K562 (cell line): ENCODE results near the gene TMEM260. TPM values are rescaled to one million over a fixed set of nuclear protein-coding genes. Genes with fewer than 3 reads are reported as not detected.

Source experiments
- ATAC-seq: fragments of 200-7000 bp; cut with Tn5 transposase; 3 replicates; pipeline ENCODE4 v1.9.1; 2020; ENCODE audit warnings: moderate library complexity
- BruUV-seq: library from RNA; stranded (reverse); fragments of 400-500 nt; replicated peaks from 2 replicates; lab custom pipeline; 2021; lab: Mats Ljungman, UMichigan
- CTCF ChIA-PET: fragments of 300-600 bp; formaldehyde crosslinking; extraction: SDS; loops from one replicate; lab custom pipeline; 2021; ENCODE audit warnings: low intra/inter-chr PET ratio; lab: Yijun Ruan, JAX
- POLR2A ChIA-PET: fragments of 300-600, 350-650 bp; sonication (Branson Sonifier 250); formaldehyde crosslinking; extraction: SDS; loops from one replicate; lab custom pipeline; 2021; ENCODE audit warnings: antibody characterized with exemption, inconsistent platforms; lab: Yijun Ruan, JAX
- DNase-seq, 4 experiments: peaks; one replicate each; pipeline versions ENCODE4 v3.0.0 to v3.0.0-alpha.2; 2011 to 2018; ENCODE audit warnings: low spot score in 3 of 4, mixed read lengths in 3 of 4; ENCODE audit errors: extremely low read depth in 1 of 4
- FAIRE-seq: peaks from 2 replicates; lab custom pipeline; 2011; peaks lifted over from hg19 to GRCh38; lab: Jason Lieb, UNC
- H2AFZ ChIP-seq: 2 replicates; pipeline ENCODE4 v1.6.0; 2011; ENCODE audit warnings: low read depth, low read length, control low read depth, inconsistent platforms
- H3K27ac ChIP-seq: fragments of 200-600 bp; 3 replicates; pipeline ENCODE4 v1.8.0; 2011; ENCODE audit warnings: low read depth, mild to moderate bottlenecking, control low read depth, inconsistent platforms, low read length, moderate library complexity, mixed read lengths; ENCODE audit errors: extremely low read depth
- H3K27me3 ChIP-seq, 2 experiments: fragments of 300-600 bp in 1 of 2; 2 replicates in 1 of 2; 3 replicates in 1 of 2; pipeline versions ENCODE4 v1.6.0 to v1.8.0; 2011; ENCODE audit warnings: inconsistent platforms in 2 of 2, low read length in 2 of 2, mild to moderate bottlenecking in 1 of 2, mixed read lengths in 1 of 2, moderate library complexity in 1 of 2; ENCODE audit not compliant: control insufficient read depth in 2 of 2, insufficient read depth in 2 of 2
- H3K36me3 ChIP-seq: fragments of 300-600 bp; 3 replicates; pipeline ENCODE4 v1.8.0; 2011; ENCODE audit warnings: mild to moderate bottlenecking, low read length, inconsistent platforms; ENCODE audit not compliant: control insufficient read depth, insufficient read depth
- H3K4me1 ChIP-seq, 2 experiments: fragments of 200-600 bp in 1 of 2; replicated peaks in 1 of 2; 2 replicates in 1 of 2; 3 replicates in 1 of 2; pipeline versions ENCODE4 v1.5.1 to v1.8.0; 2011; ENCODE audit warnings: inconsistent platforms in 2 of 2, low read length in 2 of 2, mild to moderate bottlenecking in 1 of 2, mixed read lengths in 1 of 2, moderate library complexity in 1 of 2; ENCODE audit not compliant: control insufficient read depth in 2 of 2, insufficient read depth in 2 of 2
- H3K4me2 ChIP-seq: 2 replicates; pipeline ENCODE4 v1.6.1; 2011; ENCODE audit warnings: low read length, control low read depth, inconsistent platforms, mixed read lengths; ENCODE audit not compliant: insufficient read depth
- H3K4me3 ChIP-seq: fragments of 200-600 bp; sonication (generic), shearing (Covaris generic); 2 replicates; pipeline ENCODE4 v1.5.1; 2016; ENCODE audit warnings: control low read depth, inconsistent platforms
- H3K79me2 ChIP-seq: fragments of 200-600 bp; 3 replicates; pipeline ENCODE4 v1.8.0; 2011; ENCODE audit warnings: low read length, inconsistent platforms; ENCODE audit not compliant: control insufficient read depth, insufficient read depth
- H3K9ac ChIP-seq, 2 experiments: 2 replicates each; pipeline versions ENCODE4 v1.6.0 to v1.6.1; 2011; ENCODE audit warnings: low read depth in 2 of 2, low read length in 2 of 2, control low read depth in 1 of 2, inconsistent platforms in 1 of 2, mild to moderate bottlenecking in 1 of 2, mixed read lengths in 1 of 2; ENCODE audit not compliant: insufficient read depth in 1 of 2
- H3K9me1 ChIP-seq: one replicate; pipeline ENCODE4 v1.6.0; 2011; ENCODE audit warnings: inconsistent platforms, mild to moderate bottlenecking, low read length, moderate library complexity; ENCODE audit not compliant: control insufficient read depth, insufficient read depth
- H3K9me3 ChIP-seq: replicated peaks from 2 replicates; pipeline ENCODE4 v1.5.1; 2011; ENCODE audit warnings: low read depth, low read length, inconsistent platforms; ENCODE audit not compliant: control insufficient read depth, insufficient read depth
- H4K20me1 ChIP-seq: replicated peaks from 2 replicates; pipeline ENCODE4 v1.6.1; 2011; ENCODE audit warnings: low read length, inconsistent platforms, mixed read lengths; ENCODE audit not compliant: control insufficient read depth, insufficient read depth
- BMI1 ChIP-seq: fragments of 150-350 bp; IDR thresholded peaks from 2 replicates; pipeline ENCODE4 v1.6.1; 2014; ENCODE audit warnings: low read length
- CBFA2T3 ChIP-seq: fragments of 450-650 bp; IDR thresholded peaks from 2 replicates; pipeline ENCODE4 v1.6.1; 2017
- DACH1 ChIP-seq: fragments of 450-650 bp; IDR thresholded peaks from 2 replicates; pipeline ENCODE4 v1.6.1; 2018; ENCODE audit not compliant: partially characterized antibody
- ELF1 ChIP-seq: fragments of 200-800 bp; sonication (Bioruptor generic); IDR thresholded peaks from 2 replicates; pipeline ENCODE4 v1.6.1; 2016; ENCODE audit warnings: missing genetic modification characterization, missing compliant biosample characterization
- PTRF ChIP-seq: fragments of 450-650 bp; IDR thresholded peaks from 2 replicates; pipeline ENCODE4 v1.6.1; 2016; ENCODE audit warnings: mild to moderate bottlenecking, missing genetic modification characterization, missing compliant biosample characterization
- TEAD4 ChIP-seq, 2 experiments: sonication (generic) in 1 of 2; formaldehyde crosslinking in 1 of 2; IDR thresholded peaks; 2 replicates each; pipeline versions ENCODE4 v1.6.1 to v1.8.0; 2012 to 2022; ENCODE audit warnings: borderline replicate concordance in 1 of 2, inconsistent platforms in 1 of 2, low read length in 1 of 2, mild to moderate bottlenecking in 1 of 2, missing genetic modification reagents in 1 of 2
- ZBTB2 ChIP-seq: fragments of 450-650 bp; IDR thresholded peaks from 2 replicates; pipeline ENCODE4 v1.6.1; 2016; ENCODE audit warnings: antibody characterized with exemption
- ZFPM2 ChIP-seq: fragments of 250-450 bp; sonication (Bioruptor Pico); IDR thresholded peaks from 2 replicates; pipeline ENCODE4 v1.5.1; 2022; ENCODE audit warnings: mild to moderate bottlenecking
- WGBS: fragments of 100-300 bp; shearing (Covaris generic); methylation state at CpG from one replicate; pipeline ENCODE4 v1.1.6; 2016; ENCODE audit warnings: low coverage, mixed read lengths; ENCODE audit not compliant: insufficient coverage; ENCODE audit errors: missing lambda C conversion rate; 5-methylcytosine and 5-hydroxymethylcytosine counted together
- in situ Hi-C: fragments of 300-500 bp; cut with MboI; formaldehyde crosslinking; loops from 4 replicates; pipeline ENCODE4 v1.15.0; 2018; ENCODE audit warnings: inconsistent platforms, mixed read lengths
- intact Hi-C: fragments of 100-400 bp; cut with micrococcal nuclease; formaldehyde crosslinking; loops from 2 replicates; pipeline ENCODE4 v1.14.2; 2022
- polyA plus RNA-seq, 8 experiments: library from polyadenylated mRNA; depleted of rRNA in 4 of 8; stranded (reverse) in 5 of 8; unstranded in 3 of 8; fragments of >200 nt; fragmentation: Nextera tagmentation in 2 of 8; fragmentation: Illumina TruSeq in 1 of 8; extraction: Ambion mirVana in 2 of 8; extraction: Trizol in 1 of 8; gene quantifications; 2 replicates each; pipeline versions ENCODE4 v1.2.1 to v1.2.3, GENCODE V29; 2011 to 2014; ENCODE audit warnings: inconsistent platforms in 1 of 8, missing spikeins in 1 of 8
- total RNA-seq, 7 experiments: library from RNA; depleted of rRNA in 6 of 7; stranded (reverse); fragments of >200 nt in 6 of 7; fragmentation: Illumina TruSeq in 2 of 7; extraction: Trizol in 2 of 7; gene quantifications; 2 replicates each; pipeline versions ENCODE4 v1.2.1 to v1.2.3, GENCODE V29; 2011 to 2021; ENCODE audit warnings: low replicate concordance in 1 of 7

Gene TMEM260
- total and polyA plus RNA-seq, 9 of the 15 experiments (the other 6 are each of a cell fraction or from before 2014, with no cell fraction given), result 2.2 to 9.4 (median 6.0) TPM

DNA sequence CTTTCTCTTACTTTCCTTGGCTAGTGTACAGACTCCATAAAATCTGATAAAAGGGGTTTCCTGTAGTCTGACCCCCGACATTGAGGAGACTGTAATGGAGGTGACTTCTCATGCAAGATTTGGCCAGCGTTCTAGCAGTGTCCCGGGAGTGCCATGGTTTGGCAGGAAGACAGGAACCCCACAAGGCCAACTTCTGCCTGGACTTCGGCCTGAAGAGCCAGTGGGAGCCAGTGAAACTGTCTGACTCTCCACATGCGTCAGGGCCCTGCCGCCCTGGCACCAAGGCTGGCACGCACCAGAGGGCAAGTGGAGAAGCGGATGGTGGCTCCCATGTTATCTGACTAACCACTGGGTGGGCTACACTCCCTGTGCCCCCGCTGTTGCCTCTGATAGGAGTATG is 70.5 kb downstream of the TMEM260 start:
- no peak overlapping the region for H3K4me3 ChIP-seq
- intact Hi-C loops, result no loop called here
- in situ Hi-C loops, result no loop called here
- no peak for TF ChIP-seq BMI1
- no peak for TF ChIP-seq ZBTB2
- no peak for TF ChIP-seq ELF1
- TF ChIP-seq DACH1, result no peak
- no peak for TF ChIP-seq TEAD4 (IDR thresholded peaks at IDR 0.05; ENCODE audit: low read length)
- no peak for TF ChIP-seq TEAD4 (CRISPR knock-in tag; IDR thresholded peaks at IDR 0.05; ENCODE audit: borderline replicate concordance)
- TF ChIP-seq ZFPM2 (CRISPR knock-in tag), result no peak
- no peak for TF ChIP-seq PTRF (tag)
- no peak for TF ChIP-seq CBFA2T3
- TF ChIP-seq, all 486 proteins: peak for 0
- Histone ChIP-seq H3K27me3 (no peaks in the 10 kb centered on the region), H3K9me1 (no peaks in the 10 kb centered on the region), H3K36me3 (no peaks in the 10 kb centered on the region), H3K9me3 (no peaks in the 10 kb centered on the region), H4K20me1 (no peaks in the 10 kb centered on the region), H2AFZ (no peak overlapping the region), H3K9ac (no peak overlapping the region), H3K27ac (no peak overlapping the region), H3K4me1 (no peaks in the 10 kb centered on the region), H3K79me2 (no peaks in the 10 kb centered on the region), H3K4me2 (no peak overlapping the region)
- ChIA-PET CTCF (no interaction called here), POLR2A (no interaction called here)
- no TSS peak for BruUV-seq
- 71% methylated on average over 8 of the region's 9 CpGs for WGBS
- ATAC-seq, result no peak
- FAIRE-seq, result no peak
- DNase-seq, result no peak
